A673 (cell line): ENCODE data around the gene NR1H2.

Experiments
- EZH2 ChIP-seq: fragments of 200-600 bp; sonication (generic); IDR thresholded peaks from 2 replicates; pipeline ENCODE4 v1.6.1; 2017; ENCODE audit warnings: borderline replicate concordance, low read depth, mild to moderate bottlenecking, mixed read lengths, antibody characterized with exemption, low read length; ENCODE audit not compliant: poor library complexity, severe bottlenecking
- TF ChIP-seq, protein P1 (sequence below): fragments of 300-800, 200-600 bp; sonication (generic); conservative IDR thresholded peaks from 2 replicates; pipeline ENCODE4 v1.5.1; 2017; ENCODE audit warnings: low read depth, mild to moderate bottlenecking, antibody characterized with exemption, low read length, moderate library complexity, mixed read lengths

DNA sequence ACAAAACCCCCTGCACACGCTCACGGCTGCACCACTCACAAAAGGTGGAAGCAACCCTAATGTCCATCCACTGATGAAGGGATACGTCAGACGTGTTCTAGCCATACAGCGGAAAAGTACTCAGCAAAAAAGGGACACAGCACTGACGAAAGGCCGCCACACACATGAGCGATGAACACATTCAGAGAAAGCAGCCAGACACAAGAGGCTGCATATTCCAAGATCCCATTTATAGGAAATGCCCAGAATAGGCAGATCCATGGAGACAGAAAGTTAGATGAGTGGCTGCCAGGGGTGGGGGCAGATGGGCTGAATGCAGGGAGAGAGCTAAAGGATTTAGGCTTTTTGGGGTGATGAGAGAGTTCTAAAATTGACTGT, 11.6 kb downstream of the NR1H2 start:
- TF ChIP-seq, protein P1, sequence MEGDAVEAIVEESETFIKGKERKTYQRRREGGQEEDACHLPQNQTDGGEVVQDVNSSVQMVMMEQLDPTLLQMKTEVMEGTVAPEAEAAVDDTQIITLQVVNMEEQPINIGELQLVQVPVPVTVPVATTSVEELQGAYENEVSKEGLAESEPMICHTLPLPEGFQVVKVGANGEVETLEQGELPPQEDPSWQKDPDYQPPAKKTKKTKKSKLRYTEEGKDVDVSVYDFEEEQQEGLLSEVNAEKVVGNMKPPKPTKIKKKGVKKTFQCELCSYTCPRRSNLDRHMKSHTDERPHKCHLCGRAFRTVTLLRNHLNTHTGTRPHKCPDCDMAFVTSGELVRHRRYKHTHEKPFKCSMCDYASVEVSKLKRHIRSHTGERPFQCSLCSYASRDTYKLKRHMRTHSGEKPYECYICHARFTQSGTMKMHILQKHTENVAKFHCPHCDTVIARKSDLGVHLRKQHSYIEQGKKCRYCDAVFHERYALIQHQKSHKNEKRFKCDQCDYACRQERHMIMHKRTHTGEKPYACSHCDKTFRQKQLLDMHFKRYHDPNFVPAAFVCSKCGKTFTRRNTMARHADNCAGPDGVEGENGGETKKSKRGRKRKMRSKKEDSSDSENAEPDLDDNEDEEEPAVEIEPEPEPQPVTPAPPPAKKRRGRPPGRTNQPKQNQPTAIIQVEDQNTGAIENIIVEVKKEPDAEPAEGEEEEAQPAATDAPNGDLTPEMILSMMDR = no peak
- no peak for TF ChIP-seq EZH2
